MM.1S (cell line): Measurements from ENCODE around the gene MAPKAP1.

Experiments
- EZH2 ChIP-seq: fragments of 300-600 bp; sonication (generic); optimal IDR thresholded peaks from 2 replicates; pipeline ENCODE3; 2017; ENCODE audit warnings: low read depth, mild to moderate bottlenecking, antibody characterized with exemption, low read length, mixed read lengths
- TF ChIP-seq, protein P1 (sequence below): fragments of 300-600 bp; sonication (generic); IDR thresholded peaks from 2 replicates; pipeline ENCODE4 v1.5.1; 2016; ENCODE audit warnings: antibody characterized with exemption, low read length, mixed read lengths

DNA sequence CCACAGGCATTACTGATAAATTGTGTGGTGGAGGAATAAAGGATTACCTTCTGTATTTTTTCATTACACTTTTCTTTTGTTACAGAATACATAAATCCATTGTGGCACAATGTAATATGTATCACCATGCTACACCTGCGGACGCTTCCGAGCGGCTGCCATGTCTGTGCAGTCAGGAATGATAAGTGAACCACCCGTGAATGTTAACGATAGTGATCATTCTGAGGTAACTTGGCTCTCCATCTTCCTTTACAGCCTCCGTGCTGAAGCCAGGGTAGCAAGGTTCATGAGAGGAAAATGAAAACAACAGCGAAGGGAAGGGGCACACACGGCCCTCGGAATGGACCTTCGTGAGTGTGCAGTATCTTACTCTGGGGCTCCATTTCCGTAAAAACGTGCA, 161.2 kb downstream of the MAPKAP1 start:
- TF ChIP-seq, protein P1, sequence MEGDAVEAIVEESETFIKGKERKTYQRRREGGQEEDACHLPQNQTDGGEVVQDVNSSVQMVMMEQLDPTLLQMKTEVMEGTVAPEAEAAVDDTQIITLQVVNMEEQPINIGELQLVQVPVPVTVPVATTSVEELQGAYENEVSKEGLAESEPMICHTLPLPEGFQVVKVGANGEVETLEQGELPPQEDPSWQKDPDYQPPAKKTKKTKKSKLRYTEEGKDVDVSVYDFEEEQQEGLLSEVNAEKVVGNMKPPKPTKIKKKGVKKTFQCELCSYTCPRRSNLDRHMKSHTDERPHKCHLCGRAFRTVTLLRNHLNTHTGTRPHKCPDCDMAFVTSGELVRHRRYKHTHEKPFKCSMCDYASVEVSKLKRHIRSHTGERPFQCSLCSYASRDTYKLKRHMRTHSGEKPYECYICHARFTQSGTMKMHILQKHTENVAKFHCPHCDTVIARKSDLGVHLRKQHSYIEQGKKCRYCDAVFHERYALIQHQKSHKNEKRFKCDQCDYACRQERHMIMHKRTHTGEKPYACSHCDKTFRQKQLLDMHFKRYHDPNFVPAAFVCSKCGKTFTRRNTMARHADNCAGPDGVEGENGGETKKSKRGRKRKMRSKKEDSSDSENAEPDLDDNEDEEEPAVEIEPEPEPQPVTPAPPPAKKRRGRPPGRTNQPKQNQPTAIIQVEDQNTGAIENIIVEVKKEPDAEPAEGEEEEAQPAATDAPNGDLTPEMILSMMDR, result no peak
- no peak for TF ChIP-seq EZH2
